Left lung (tissue), 10 donors: Measurements from ENCODE around the gene F12. TPM values are rescaled to one million over a fixed set of nuclear protein-coding genes. Genes with fewer than 3 reads are reported as not detected.

ENCODE experiments used
- ATAC-seq: fragments of 200-7000 bp; cut with Tn5 transposase; one replicate; pipeline ENCODE4 v1.9.1; 2020; ENCODE audit warnings: moderate library complexity
- DNase-seq, 4 donors: peaks; one replicate each; pipeline ENCODE4 v3.0.0-alpha.2; 2013 to 2020
- H3K27ac ChIP-seq, 2 donors: fragments of 200-600 bp; sonication (generic) in 1 of 2; one replicate each; pipeline versions ENCODE4 v1.5.0 to v1.8.0; 2020 to 2021
- H3K27me3 ChIP-seq, 2 donors: fragments of 200-600 bp; sonication (generic) in 1 of 2; one replicate each; pipeline versions ENCODE4 v1.5.0 to v1.8.0; 2020 to 2021
- H3K36me3 ChIP-seq, 2 donors: fragments of 200-600 bp; sonication (generic) in 1 of 2; one replicate each; pipeline versions ENCODE4 v1.5.0 to v1.8.0; 2020 to 2021
- H3K4me1 ChIP-seq, 2 donors: fragments of 200-600 bp; one replicate each; pipeline ENCODE4 v1.8.0; 2021
- H3K4me3 ChIP-seq, 2 donors: fragments of 200-600 bp; sonication (generic) in 1 of 2; one replicate each; pipeline versions ENCODE4 v1.5.0 to v1.8.0; 2020 to 2021; ENCODE audit warnings: mild to moderate bottlenecking in 1 of 2
- H3K9me3 ChIP-seq, 2 donors: fragments of 200-600 bp; sonication (generic) in 1 of 2; one replicate each; pipeline versions ENCODE4 v1.5.0 to v1.8.0; 2020 to 2021
- intact Hi-C, 2 donors: fragments of 100-400 bp; cut with DNase I; formaldehyde crosslinking; loops; one replicate each; pipeline versions ENCODE4 v1.11.2 to v1.14.2; 2022
- polyA plus RNA-seq, 6 donors: library from polyadenylated mRNA; unstranded; fragments of 120-200 nt; gene quantifications; one replicate each; pipeline ENCODE4 v1.2.1, GENCODE V29; 2013; ENCODE audit not compliant: insufficient read length in 6 of 6
- total RNA-seq, 2 donors: library from RNA; stranded (reverse); fragmentation: NEBNext Ultra II Directional; extraction: Animal tissue kit (Norgen Biotek cat#: 25700); gene quantifications; one replicate each; pipeline ENCODE4 v1.2.1, GENCODE V29; 2021
- TF ChIP-seq, protein P1 (sequence below), 2 donors: fragments of 200-600 bp; sonication (generic) in 1 of 2; IDR thresholded peaks; one replicate each; pipeline versions ENCODE4 v1.5.0 to v1.8.0; 2021; ENCODE audit warnings: antibody characterized with exemption in 2 of 2
- donor health status: DM: no; HTN: yes; CAD: no.
- donor health status: DM: no; HTN: no; CAD: no.

The F12 gene
- total and polyA plus RNA-seq, 8 donors: 0.20 to 1.1 (median 0.35) TPM; not detected in 1

DNA sequence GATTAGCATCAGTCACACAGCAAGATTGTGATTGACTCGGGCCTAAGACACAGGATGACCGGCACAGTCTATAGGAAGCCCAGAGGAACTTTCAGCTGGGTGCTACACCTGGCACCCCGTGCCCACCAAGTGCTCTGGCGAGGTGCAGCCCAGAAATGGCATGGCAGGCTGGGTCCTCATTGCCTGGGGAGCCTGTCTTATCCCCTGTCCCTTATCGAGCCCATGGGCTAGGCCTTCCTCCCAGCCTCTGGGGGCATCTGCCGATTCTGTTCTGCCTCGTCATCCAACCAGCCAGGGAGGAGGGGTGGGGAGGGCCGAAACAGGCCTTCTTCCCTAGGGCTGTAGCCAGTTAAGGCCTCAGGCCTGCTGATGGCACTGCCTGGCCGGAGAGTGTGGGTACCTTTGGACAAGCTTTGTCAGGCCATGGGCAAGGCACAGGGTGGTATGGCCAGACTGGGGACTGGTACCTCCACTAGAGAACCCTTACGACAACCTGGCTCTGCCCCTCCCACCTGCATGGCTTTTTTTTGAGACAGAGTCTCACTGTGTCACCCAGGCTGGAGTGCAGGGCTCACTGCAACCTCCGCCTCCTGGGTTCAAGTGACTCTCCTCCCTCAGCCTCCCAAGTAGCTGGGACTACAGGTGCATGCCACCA is 18.7 kb upstream of the F12 start:
- Histone ChIP-seq H3K4me3 (peak overlapping the region; percentile 74 to 91), H3K27me3 (no peaks in the 10 kb centered on the region), H3K9me3 (no peaks in the 10 kb centered on the region), H3K27ac (peak overlapping the region; percentile 33 to 96), H3K4me1 (peaks cover 12 to 70% of the 10 kb centered on the region in 2 donors), H3K36me3 (peaks cover 0 to 28% of the 10 kb centered on the region in 2 donors)
- ATAC-seq (no peak), DNase-seq (peak in 1 of 4 donors; percentile 53)
- intact Hi-C loops: no loop called here
- TF ChIP-seq, protein P1, sequence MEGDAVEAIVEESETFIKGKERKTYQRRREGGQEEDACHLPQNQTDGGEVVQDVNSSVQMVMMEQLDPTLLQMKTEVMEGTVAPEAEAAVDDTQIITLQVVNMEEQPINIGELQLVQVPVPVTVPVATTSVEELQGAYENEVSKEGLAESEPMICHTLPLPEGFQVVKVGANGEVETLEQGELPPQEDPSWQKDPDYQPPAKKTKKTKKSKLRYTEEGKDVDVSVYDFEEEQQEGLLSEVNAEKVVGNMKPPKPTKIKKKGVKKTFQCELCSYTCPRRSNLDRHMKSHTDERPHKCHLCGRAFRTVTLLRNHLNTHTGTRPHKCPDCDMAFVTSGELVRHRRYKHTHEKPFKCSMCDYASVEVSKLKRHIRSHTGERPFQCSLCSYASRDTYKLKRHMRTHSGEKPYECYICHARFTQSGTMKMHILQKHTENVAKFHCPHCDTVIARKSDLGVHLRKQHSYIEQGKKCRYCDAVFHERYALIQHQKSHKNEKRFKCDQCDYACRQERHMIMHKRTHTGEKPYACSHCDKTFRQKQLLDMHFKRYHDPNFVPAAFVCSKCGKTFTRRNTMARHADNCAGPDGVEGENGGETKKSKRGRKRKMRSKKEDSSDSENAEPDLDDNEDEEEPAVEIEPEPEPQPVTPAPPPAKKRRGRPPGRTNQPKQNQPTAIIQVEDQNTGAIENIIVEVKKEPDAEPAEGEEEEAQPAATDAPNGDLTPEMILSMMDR (IDR thresholded peaks at IDR 0.05): no peak

DNA sequence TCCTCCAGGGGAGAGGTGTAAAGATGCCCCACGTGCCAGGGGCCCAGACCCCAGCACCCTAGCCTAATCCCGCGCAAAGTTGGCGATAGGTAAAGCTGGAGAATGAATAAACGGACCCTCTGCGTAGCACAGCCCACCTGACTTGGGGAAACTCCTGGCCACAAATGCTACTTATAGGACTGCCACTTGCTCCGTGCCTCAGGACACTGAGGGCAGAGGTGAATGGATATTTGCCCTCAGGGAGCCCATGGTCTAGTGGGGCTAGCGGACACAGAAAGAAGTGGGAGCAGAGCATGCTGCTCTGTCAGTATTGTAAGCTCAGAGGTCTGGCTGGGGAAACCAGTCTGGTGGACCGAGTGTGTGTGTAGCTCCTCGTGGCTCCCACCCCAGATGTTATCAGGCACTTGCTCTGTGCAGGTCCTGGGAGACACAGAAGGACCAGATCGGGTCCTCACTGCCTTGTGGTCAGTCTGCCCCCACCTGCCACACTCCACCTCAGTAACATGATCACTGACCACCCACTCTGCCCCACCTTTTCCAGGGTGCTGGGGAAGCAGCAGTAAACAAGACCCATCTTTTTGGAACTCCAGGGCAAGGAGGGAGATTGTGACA is 18.0 kb upstream of the F12 start:
- Histone ChIP-seq H3K27ac (peak overlapping the region; percentile 86 to 96), H3K4me3 (peak overlapping the region; percentile 74 to 91), H3K36me3 (peaks cover 0 to 21% of the 10 kb centered on the region in 2 donors), H3K9me3 (no peaks in the 10 kb centered on the region), H3K27me3 (no peaks in the 10 kb centered on the region), H3K4me1 (peaks cover 12 to 62% of the 10 kb centered on the region in 2 donors)
- DNase-seq (peak in 1 of 4 donors; percentile 19), ATAC-seq (no peak)
- intact Hi-C loops: no loop called here
- TF ChIP-seq, protein P1 (IDR thresholded peaks at IDR 0.05): no peak

GRCh38 chr5:177426566-177427210 is 17.3 kb upstream of the F12 start, which contains the start of gene GRK6:
Gene GRK6, plus strand, starts transcription at chr5:177426676. Its CDS starts 170 bp downstream, at chr5:177426846.
- ATAC-seq (no peak), DNase-seq (peak in 3 of 4 donors; percentile 47 to 90 (median 65))
- peak within 1 kb of the TSS; percentile 93 to 96 for H3K27ac ChIP-seq
- H3K4me1 ChIP-seq: peaks cover 12 to 56% of the 10 kb centered on the region in 2 donors
- peaks cover 0 to 14% of the 10 kb centered on the region in 2 donors for H3K36me3 ChIP-seq
- intact Hi-C loops: no loop called here
- no peaks in the 10 kb centered on the region for H3K27me3 ChIP-seq
- TF ChIP-seq, protein P1 (IDR thresholded peaks at IDR 0.05): no peak
- peak within 1 kb of the TSS; percentile 74 to 91 for H3K4me3 ChIP-seq
- no peaks in the 10 kb centered on the region for H3K9me3 ChIP-seq

DNA sequence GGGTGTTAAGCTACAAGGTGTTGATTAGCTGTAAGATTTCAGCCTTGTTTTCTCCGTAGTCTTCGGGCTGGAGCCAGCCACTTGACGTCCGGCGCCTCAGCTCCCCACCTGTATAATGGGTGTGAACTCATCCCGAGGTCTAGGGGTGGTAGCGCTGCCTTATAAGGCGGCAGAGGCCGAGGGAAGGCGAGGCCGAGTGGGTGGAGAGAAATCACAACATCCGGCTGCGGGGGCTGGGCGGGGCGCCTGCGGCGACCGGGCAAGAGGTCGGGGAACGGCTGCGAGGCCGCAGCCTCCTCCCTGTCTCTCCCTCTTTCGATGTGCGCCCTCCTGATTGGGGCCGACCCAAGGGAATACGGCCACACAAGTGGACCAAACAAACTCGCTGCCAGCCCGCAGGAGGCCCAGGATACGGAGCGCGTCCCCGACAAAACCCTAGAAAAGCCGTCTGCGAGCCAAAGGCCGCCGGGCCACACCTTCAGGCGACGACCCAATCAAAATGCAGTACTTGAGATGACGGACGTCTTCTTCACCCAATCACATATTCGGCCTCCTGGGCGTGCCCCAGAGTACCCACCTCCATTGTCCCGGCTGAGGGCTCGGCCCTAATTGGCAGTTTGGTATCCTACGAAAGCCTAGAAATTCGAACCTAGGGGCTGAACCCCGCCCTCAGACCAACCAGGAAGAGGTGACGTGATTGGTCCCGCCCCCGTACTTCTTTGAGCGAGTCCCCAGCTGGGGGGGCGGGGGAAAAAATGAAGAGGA is 16.6 kb upstream of the F12 start:
- Histone ChIP-seq H3K4me3 (peak overlapping the region; percentile 42 to 91), H3K27me3 (no peaks in the 10 kb centered on the region), H3K9me3 (no peaks in the 10 kb centered on the region), H3K36me3 (peaks cover 0 to 10% of the 10 kb centered on the region in 2 donors), H3K4me1 (peaks cover 12 to 49% of the 10 kb centered on the region in 2 donors), H3K27ac (peak overlapping the region; percentile 93 to 96)
- DNase-seq: peak; percentile 98 to 100 (median 100)
- TF ChIP-seq, protein P1 (IDR thresholded peaks at IDR 0.05): no peak
- peak; percentile 94 for ATAC-seq
- intact Hi-C loops: no loop called here
